ENCODE data around the gene NEK10.

Gene NEK10

DNA sequence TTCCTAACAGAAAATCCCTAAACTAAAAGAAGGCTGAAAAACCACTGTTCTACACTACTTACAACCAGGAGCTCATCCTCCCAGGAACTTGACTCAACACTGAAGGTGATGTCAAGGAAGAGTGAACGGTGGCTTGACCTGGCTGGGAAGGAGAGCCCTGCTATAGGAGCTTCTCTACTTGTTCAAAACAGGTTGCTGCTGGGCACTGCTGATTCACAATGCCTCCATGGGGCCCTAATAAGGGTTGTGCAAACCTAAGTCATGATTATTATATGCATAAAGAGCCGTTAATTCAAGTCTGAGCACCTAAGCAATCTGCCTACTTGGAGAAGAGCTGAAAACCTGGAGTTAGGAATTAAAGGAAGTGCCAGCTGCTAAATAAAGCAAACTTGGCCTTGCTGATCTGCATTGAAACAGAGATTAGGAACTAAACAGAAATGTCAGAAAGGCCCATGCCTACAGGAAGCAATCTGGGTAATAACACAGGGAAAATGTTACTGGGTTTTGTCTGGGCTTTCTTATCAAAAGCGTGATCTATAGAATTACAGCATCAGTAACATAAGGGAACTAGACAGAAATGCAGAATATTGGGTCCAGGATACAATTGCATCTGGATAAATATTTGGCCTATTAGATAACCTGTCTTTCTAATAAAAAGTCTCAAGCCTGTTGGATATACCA is 243.2 kb downstream of the NEK10 start:
- H3K4me3 ChIP-seq (ENCODE audit: low read depth, low read length), result no peak overlapping the region
- DNase-seq (ENCODE audit: low read depth), result no peak
- TF ChIP-seq, protein P1, sequence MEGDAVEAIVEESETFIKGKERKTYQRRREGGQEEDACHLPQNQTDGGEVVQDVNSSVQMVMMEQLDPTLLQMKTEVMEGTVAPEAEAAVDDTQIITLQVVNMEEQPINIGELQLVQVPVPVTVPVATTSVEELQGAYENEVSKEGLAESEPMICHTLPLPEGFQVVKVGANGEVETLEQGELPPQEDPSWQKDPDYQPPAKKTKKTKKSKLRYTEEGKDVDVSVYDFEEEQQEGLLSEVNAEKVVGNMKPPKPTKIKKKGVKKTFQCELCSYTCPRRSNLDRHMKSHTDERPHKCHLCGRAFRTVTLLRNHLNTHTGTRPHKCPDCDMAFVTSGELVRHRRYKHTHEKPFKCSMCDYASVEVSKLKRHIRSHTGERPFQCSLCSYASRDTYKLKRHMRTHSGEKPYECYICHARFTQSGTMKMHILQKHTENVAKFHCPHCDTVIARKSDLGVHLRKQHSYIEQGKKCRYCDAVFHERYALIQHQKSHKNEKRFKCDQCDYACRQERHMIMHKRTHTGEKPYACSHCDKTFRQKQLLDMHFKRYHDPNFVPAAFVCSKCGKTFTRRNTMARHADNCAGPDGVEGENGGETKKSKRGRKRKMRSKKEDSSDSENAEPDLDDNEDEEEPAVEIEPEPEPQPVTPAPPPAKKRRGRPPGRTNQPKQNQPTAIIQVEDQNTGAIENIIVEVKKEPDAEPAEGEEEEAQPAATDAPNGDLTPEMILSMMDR (IDR thresholded peaks at IDR 0.05; ENCODE audit: insufficient read depth, low read depth, low read length, missing control alignments), result no peak

DNA sequence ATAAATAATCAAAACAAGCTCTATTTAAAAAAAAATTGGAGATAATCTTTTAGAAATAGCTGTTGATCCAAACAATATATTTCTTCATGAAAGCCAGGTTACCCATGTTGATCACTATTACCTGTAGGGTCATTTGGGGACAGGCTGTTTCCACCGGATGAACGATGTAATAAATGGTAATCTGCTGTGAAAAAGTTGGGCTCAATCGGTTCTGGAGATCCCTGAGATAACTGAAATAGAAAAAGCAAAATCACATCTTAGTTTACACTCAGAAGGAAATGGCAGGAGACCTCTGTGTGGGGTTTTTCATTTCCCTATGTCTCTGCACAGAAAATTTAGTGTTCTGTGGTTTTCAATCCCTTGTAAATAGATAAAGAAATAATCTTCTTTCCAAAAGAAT is 249.5 kb downstream of the NEK10 start:
- TF ChIP-seq, protein P1 (IDR thresholded peaks at IDR 0.05; ENCODE audit: insufficient read depth, low read depth, low read length, missing control alignments), result no peak
- no peak overlapping the region for H3K4me3 ChIP-seq (ENCODE audit: low read depth, low read length)
- DNase-seq (ENCODE audit: low read depth), result no peak

DNA sequence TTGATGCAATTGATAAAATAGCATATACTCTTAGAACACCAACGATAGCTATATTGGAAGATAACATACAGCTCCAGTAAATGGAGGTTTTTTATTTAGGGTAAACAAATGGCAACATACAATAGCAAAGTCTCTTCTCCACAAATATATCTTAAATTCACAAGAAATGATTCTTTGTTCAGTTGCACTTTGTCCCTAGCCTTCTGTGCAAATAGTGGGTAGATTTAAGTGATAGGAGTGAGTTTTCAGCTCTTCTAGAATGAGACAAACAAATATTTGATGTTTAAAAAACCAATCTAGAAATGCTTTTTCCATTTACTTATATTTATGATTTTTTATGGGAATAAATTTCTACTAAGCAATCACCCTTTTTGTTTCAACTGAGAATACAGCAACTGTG is 253.8 kb downstream of the NEK10 start:
- no peak overlapping the region for H3K4me3 ChIP-seq (ENCODE audit: low read depth, low read length)
- TF ChIP-seq, protein P1 (IDR thresholded peaks at IDR 0.05; ENCODE audit: insufficient read depth, low read depth, low read length, missing control alignments), result no peak
- no peak for DNase-seq (ENCODE audit: low read depth)

DNA sequence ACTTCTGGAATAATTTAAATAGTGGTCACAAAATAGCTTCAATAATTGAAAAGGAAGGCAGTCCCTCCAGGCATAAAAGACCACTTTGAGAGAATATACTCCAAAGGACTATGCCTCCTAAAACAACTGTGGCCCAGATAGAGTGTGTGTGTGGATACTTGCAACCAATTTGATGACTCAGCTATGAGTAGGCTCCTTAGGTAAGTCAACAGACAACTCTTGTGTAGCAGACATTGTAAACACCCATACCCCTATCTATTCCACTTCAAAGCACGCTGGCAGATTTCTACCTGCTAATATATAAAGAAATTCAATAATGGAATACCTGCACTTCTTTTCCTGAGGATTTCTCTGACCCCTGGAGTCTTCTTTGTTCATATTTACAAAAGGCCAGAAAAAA is 254.5 kb downstream of the NEK10 start:
- TF ChIP-seq, protein P1 (IDR thresholded peaks at IDR 0.05; ENCODE audit: insufficient read depth, low read depth, low read length, missing control alignments), result no peak
- no peak for DNase-seq (ENCODE audit: low read depth)
- no peak overlapping the region for H3K4me3 ChIP-seq (ENCODE audit: low read depth, low read length)

DNA sequence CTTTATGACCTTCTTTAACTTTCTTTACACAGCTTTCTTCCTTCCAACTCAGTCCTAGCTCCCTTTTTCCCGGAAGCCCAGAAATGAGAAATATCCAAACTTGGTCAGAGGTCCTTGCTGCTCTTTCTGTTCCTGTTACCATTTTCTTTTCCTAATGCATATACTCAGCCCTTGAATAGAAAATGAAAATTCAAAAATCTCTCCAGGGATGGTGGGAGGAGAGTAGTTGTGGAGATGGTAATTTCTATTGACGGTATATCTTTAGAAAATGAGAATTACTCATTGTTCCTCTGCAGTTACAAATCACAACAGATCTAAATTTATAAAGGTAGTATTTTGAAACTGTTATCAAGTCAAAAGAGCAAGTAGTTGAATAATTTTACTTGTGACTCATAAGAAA is 255.1 kb downstream of the NEK10 start:
- no peak overlapping the region for H3K4me3 ChIP-seq (ENCODE audit: low read depth, low read length)
- DNase-seq (ENCODE audit: low read depth), result no peak
- TF ChIP-seq, protein P1 (IDR thresholded peaks at IDR 0.05; ENCODE audit: insufficient read depth, low read depth, low read length, missing control alignments), result no peak

DNA sequence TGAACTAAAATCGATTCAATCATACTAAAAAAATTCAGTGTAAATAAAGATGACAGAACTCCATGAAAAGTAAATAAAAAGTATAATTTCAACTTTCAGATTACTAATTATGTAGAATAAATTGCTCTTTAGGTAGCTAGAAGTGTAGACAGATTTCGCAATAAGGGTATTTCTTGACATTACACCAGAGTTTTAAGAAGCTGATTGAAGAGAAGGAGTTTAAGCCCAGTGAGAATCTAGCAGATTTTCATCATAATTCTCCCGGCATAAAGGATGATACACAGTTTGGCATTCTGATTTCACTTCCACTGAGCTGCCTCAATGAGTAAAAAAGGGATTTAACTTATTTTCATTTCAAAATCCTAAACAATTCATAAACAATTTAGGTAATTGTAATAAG is 259.2 kb downstream of the NEK10 start:
- TF ChIP-seq, protein P1 (IDR thresholded peaks at IDR 0.05; ENCODE audit: insufficient read depth, low read depth, low read length, missing control alignments), result no peak
- DNase-seq (ENCODE audit: low read depth), result no peak
- no peak overlapping the region for H3K4me3 ChIP-seq (ENCODE audit: low read depth, low read length)

DNA sequence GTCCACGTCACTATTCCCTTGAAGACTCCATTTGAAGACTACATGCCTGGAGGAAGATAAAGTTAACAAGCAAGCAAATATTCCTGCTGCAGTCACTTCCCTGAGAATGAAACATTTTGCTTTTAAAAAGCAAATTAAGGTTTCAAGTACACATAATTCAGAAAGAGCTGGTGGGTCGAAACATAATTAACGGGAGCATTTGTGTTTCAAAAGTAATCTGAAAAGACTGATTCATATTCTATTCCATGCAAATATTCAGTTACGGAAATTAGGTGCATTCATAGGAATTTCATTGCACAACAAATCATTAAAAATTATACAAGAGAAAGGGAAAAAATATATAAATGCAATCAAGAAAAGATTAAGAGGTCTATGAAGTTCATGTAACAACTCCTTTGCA is 260.9 kb downstream of the NEK10 start:
- H3K4me3 ChIP-seq (ENCODE audit: low read depth, low read length), result no peak overlapping the region
- TF ChIP-seq, protein P1 (IDR thresholded peaks at IDR 0.05; ENCODE audit: insufficient read depth, low read depth, low read length, missing control alignments), result no peak
- no peak for DNase-seq (ENCODE audit: low read depth)

All from GM12865 (cell line).